NCI-H510A treated with DMSO at 0.1 percent for 48 hours (cell line): Measurements from ENCODE around the gene ANKLE1.
"Not testable (repeated sequence)": the region's sequence is repeated elsewhere in the genome, so short reads cannot be mapped to it uniquely, and the experiment has no call there.

Experiments
- DNase-seq: peaks from one replicate; lab custom pipeline; 2025; lab: John Stamatoyannopoulos, UW

Gene ANKLE1

DNA sequence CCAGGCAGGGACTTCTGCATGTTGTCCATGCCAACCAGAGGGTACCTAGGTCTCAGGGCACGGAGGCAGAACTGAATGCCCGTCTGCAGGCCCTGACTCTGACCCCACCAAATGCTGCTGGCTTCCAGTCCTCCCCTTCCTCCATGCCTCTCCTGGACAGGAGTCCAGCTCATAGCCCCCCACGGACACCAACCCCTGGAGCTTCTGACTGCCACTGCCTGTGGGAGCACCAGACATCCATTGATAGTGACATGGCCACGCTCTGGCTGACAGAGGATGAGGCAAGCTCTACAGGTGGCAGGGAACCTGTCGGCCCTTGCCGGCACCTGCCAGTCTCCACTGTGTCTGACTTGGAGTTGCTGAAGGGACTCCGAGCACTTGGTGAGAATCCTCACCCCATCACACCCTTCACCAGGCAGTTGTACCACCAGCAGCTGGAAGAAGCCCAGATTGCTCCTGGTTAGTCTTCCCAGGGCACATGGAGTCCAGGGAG is 1.8 kb downstream of the ANKLE1 start:
- DNase-seq, result no peak

DNA sequence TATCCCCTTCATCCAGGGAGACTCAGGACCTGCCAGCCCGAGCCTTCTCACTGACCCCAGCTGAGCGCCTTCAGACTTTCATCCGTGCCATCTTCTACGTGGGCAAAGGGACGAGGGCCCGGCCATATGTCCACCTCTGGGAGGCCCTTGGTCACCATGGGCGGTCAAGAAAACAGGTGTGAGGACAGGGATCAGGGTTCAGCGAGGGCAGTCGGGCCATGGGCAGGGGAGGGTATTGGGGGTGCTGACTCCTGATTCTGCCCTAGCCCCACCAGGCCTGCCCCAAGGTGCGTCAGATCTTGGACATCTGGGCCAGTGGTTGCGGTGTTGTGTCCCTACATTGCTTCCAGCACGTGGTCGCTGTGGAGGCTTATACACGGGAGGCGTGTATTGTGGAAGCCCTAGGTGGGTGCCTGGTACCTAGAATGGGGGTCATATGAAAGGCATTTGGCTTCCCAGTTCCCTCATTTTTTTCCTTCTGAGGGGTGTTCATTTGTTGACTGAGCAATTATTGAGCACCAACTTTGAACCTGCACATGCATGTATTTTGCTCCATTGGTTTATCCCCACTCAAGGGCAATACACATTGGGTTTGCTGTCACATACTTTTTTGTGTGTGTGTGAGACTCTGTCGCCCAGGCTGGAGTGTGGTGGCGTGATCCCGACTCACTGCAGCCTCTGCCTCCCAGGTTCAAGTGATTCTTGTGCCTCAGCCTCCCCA is 3.9 kb downstream of the ANKLE1 start:
- DNase-seq, result no peak

DNA sequence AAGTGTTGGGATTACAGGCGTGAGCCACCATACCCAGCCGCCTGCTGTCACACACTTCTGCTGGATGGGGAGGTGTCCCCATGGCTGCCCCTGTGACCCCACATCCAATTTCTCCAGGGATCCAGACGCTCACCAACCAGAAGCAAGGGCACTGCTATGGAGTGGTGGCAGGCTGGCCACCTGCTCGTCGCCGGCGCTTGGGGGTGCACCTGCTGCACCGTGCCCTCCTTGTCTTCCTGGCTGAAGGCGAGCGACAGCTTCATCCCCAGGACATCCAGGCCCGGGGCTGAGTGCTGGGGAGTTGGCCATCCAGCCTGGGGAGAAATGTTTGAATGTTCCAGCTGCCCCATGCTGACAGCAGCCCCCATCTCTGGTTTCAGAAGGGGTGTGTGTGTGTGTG is 4.6 kb downstream of the ANKLE1 start:
- no peak for DNase-seq

DNA sequence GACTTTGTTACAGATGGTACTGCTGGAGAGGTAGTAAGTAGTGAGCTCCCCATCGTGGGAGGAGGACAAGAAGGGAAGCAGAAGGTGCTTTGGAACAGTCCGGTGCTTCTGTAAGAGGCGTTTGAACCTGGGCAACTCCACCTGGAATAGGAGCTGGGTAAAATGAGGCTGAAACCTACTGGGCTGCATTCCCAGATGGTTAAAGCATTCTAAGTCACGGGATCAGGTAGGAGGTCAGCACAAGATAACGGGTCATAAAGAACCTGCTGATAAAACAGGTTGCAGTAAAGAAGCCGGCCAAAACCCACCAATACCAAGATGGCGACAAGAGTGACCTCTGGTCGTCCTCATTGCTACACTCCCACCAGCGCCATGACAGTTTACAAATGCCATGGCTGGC is 5.1 kb downstream of the ANKLE1 start:
- no peak for DNase-seq

DNA sequence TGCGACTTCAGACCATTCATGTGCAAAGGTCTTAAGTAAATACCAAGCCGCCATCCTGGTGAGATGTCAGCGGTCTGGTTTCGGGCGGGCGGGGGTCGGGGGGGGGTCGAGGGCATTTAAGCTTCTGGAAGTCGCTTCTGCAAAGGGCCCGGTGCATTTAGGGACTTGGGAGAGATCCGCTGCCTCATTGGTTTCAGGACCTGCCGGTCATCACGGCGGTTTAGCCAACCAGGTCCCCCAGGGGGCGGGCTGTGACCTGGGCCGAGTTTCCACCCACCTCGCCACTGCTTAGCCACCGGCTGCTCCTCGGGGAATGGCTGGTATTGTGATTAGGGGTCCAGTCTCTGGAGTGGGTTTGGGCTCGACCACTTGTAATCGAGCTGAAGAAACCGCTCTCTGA is 7.8 kb downstream of the ANKLE1 start:
- DNase-seq, result peak; percentile 3

DNA sequence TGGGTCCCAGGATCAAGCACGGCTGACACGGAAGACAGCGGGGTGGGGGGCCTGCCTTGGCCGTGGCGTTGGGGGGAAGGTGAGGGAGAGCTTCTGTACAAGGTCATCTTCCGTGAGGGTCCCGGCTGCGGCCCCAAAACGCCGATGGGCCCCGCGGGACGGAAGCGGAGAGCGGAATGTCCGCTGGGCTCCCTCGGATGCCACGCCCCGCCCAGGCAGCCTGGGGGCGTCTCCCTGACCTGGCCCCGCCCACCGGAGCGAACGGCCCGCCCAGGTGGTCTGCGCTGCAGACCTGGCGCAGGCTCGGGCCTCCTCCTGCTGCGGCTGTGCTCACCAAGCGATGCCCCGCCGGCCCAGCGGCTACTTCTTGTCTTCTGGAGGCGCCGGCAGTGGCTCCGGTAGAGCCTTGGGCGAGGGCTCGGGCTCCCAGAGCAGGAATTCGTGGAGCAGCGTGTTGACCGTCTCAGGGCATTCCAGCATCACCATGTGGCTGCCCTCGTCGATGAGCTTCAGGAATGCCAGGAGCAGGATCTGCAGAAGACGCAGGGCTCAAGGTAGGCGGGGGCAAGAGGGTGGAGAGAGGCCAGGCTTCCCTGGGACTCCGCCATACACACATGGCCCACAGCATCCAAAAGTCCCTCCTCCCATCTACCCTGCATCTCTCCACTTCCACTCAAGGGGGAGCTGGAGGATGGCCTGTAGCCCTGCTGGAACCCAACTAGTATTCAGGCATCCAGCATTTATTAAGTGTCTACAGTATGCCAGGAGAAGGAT is 10.8 kb downstream of the ANKLE1 start:
- DNase-seq, result peak; percentile 8

DNA sequence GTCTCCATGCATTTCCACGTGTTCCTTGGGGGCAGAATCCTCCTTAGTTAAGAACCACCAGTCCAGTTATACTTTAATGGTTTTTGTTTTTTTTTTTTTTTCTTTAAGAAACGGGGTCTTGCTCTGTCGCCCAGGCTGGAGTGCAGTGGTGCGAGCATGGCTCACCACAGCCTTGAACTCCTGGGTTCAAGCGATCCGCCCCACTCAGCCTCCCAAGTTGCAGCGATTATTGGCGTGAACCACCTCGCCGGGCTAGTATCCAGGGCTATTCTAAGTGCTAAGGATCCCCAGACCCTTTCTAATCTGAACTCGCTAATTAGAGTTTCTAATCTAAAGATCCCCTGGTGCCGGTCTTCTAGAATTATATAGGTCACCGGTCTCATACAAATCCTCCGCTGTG is 11.9 kb downstream of the ANKLE1 start:
- no peak for DNase-seq

DNA sequence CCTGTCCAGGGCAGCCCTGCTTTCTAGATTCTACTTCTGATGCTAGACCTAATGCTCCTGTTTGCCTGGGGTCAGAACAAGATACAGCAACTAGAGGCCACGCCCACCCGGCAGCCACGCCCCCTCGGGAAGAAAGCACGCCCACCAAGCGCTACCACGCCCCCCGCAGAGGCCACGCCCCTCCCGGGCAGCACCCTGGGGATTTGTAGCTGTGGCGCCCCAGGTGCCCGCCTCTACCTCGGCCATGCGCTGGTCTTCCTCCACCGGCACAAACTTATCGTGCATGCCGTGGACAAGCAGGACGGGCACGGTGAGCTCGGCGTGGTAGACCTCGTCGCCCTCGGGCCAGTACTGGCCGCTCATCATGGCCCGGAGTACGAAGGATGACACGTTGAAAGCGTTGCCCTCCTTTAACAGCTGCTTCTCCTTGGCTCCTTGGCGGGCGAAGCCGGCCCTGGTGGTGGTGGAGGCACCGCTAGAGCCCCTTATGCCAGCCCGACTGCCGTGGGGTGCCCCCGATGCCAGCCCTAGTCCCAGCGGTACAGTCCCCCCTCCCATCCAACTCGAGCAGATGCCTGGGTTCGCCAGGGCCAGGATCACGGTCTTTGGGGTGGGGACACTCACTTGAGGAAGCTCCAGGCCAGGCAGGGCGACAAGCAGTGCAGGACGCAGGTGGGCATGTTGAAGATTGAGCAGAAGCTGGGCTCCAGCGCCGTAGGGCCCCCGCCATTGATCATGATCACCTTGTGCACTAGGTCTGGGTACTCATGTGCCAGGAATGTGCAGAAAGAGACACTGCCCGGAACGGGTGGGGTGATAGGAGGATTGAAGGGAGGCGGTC is 12.6 kb downstream of the ANKLE1 start:
- no peak for DNase-seq

DNA sequence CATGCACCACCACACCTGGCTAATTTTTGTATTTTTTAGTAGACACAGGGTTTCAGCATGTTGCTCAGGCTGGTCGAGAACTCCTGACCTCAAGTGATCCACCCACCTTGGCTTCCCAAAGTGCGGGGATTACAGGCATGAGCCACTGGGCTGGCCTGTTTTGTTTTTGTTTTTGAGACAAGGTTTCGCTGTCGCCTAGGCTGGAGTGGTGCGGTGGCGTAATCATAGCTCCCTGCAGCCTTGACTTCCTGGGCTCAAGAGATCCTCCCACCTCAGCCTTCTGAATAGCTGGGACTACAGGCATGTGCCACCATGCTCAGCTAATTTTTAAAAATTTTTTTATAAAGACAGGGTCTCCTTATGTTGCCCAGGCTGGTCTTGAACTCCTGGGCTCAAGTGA is 13.8 kb downstream of the ANKLE1 start:
- DNase-seq, result not testable (repeated sequence)

DNA sequence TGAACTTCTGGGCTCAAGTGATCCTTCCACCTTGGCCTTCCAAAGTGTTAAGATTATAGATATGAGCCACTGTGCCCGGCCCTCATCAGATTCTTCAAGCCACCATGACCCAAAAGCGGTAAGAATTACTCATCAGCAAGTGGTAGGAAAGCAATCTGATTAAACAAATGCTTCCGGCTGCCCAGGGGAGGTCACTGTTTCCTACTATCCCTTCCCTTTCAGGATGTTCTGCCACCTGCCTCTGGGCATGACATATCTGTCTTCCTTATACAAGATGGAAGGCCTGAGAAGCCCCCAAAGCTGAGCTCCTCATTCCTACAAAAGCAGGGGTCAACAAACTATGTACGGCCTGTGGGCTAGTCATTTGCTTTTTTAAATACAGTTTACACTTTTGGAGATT is 14.6 kb downstream of the ANKLE1 start:
- no peak for DNase-seq

DNA sequence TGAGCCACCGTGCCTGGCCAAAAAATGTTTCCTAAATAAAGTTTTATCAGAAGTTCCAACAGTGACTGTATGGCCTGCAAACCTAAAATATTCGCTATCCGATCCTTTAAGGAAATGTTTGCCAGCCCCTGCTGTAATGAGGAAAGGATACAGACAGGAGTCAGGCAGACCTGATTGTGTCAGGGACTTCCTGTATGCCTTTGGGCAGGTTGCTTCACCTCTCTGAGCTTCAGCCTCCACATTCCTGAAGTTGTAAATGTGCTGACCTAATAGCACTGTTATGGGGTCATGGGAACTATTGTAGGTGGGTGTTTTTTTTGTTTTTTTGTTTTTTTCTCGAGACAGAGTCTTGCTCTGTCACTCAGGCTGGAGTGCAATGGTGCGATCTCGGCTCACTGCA is 15.3 kb downstream of the ANKLE1 start:
- no peak for DNase-seq

DNA sequence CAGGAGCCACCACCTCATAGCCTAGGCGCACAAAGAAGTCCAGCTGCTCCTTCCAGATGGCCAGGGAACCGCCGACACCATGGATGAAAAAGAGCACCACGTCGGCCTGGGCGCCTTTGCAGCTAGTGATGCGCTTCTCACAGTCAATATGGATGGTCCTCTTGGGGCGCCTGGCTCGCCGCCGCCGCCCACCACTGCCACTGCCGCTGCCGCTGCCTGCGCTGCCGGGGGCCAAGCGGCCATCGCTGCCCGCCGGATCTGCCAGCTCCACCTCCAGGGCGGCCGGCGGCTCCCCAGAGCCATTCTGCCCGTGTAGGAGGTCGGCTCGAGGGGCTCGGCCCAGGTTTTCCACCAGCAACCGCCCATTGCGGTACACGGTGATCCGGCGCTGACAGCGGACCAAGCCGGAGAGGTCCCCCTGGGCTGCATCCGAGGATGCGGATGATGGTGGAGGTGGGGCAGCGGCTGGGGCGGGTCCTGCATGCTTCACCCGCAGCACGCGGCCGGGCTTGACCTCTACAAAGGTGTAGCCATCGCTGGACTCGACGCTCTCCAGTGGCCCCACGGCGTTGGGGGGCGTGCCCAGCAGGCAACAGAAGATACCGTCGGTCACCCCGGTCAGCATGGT is 19.4 kb downstream of the ANKLE1 start:
- no peak for DNase-seq

DNA sequence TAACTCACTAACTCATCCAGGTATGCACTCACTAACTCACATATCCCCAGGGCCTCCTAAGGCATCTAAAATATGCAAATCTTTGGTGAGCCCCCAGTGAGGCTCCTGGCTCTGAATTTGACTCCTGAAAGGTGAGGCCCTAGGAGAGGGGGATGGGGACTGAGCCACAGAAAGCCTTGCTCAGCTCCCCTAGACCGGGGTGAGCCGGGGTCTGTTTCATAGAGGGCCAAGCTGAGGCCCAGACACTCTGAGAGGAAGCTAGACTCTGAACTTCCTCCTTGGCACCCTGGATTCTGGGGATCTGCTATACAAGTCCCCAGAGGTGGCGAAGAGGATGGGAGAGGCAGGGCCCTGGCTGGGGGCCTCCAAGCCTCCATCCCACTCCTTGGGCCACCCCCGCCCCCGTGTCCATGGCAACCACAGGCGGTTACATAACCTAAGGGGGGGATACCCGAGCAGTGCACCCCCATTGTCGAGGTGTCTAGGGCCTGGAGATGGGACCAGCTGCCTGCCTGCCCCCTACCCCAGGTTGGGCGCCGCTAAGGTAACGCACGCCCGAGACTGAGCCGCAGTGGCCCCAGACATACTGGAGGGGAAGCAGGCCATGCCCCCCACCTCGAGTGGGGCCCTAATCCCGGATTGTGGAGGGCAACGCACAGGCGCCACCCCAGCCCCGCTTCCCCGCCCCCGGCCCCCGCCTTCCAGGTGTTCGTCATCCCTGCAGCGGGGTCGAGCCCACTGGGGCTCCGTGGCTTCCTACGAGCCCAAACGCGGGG is 20.9 kb downstream of the ANKLE1 start:
- no peak for DNase-seq

DNA sequence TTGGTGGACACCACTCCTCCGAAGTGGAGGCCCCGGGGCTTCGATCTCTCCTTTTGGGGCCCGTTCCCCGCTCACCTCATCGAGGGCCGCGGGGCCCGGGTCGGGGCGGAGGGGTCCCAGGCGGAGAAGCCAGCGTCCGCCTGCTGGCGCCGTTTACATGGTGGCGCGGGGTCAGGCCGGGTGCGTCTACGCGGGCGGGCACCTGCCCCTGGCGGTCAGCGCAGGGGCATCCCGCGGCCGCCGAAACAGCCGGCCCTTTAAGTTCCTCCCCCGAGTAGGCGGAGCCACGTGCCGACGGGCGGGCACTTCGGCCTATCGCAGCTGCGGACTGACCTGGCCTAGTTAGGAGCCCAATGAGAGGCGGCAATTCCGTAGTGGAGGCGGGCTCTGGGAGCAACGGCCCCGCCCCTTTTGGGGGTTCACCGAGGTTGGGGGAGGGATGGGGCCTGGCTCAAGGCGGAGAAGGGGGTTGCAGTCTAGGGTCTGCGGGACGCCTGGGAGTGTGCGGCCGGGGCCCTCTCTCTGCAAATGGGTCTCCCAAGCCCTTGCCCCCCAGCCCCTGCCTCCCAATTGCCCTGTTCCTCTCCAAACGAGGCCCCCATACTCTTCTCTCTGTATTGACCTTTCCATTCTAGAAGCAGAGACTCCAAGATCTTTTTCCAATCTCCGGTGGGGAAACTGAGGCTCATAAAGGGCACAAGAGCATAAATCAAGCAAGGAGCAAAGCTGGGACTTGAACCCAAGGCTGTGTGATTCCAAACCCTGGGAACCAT is 21.7 kb downstream of the ANKLE1 start, which contains the start of gene ABHD8:
Gene ABHD8 (minus strand): TSS at position 259 of the 773 bp plus-strand sequence. CDS start 1,809 bp downstream, outside the sequence.
- peak; percentile 94 for DNase-seq

DNA sequence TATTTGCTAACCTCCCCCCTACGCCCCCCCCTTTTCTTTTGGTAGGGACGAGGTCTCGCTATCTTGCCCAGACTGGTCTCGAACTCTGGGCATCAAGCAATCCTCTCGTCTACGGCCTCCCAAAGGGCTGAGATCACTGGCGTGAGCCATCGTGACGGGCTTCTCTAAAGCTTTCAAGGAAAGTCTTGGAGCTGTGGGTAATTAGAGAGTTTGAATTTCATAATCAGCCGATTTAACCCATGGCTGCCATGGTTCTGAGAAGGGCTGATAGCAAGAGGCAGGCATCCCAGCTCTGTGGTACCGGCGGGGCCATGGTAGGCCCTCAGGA is 22.2 kb downstream of the ANKLE1 start:
- DNase-seq, result no peak

DNA sequence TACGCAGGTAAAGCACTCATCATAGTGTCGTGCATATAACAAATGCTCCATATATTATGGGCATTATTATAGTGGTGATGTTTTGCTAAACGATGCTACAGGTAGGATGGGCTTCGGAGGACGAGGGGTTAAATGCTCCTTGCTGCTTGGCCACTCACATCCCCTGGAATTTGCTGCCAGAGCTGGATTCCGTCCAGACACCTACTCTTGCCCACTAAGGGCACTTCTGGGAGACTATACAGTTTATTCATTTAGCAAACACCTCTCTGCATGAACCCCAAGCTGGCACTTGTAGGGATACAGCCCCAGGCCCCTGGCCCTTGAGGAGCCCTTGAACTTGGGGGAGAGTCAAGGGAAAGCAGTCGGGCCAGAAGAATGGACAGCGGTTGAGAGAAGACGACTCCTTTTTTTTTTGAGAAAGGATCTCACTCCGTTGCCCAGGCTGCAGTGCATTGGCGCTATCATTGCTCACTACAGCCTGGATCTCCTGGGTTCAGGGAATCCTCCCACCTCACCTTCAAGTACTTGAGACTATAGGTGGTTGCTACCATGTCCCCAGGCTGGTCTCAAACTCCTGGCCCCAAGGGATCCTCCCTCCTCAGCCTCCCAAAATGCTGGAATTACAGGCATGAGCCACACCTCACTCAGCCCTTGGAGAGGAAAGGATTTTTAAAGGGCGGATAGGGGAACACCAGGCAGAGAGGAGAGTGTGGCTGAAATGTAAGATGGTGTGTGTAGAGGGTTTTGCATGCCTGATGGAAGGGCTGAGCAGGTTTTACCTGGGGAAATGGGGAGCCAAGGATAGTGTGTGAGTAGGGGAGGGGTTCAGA is 22.9 kb downstream of the ANKLE1 start:
- no peak for DNase-seq

DNA sequence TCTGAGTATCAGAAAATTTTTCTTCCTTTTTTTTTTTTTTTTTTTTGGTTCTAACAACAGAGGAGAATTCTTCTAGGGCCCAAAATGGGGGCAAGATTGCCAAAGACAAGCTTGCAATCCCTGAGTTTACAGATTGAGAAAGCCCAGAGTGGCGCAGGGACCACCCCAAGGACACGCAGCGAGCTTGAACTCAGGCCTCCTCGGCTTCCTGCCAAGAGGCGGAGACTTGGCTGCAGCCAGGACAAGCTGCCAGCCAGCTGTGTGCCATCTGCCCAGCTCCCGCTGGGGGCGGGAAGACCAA is 23.5 kb downstream of the ANKLE1 start:
- no peak for DNase-seq

DNA sequence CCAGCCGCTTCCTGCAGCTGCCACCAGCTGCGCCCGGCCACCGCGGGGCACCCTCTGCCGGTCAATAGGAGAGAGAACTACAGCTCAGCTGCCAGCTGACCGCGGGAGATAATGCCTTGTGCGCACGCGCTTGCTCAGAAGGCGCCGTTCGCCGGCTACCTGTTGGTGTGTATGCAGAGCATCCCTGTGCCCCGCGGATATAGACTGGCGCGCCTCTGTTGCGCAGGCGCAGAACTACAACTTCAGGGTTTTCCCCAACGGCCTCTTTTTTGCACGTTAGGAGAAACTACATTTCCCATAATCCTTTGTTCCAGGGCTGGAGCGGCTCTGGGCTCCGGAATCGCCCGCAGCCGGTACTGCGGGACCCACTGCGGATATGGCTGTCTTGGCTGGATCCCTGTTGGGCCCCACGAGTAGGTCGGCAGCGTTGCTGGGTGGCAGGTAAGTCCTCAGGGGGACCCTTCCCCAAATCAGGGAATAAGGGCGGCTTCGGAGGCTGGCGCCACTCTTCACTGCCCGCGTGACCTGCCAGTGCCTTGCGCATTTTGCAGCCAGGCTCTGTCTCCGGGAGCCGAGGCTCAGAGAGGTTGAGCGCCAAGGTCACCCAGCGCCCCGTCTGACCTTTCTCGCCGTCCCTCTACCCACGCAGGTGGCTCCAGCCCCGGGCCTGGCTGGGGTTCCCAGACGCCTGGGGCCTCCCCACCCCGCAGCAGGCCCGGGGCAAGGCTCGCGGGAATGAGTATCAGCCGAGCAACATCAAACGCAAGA is 24.0 kb downstream of the ANKLE1 start, which contains the start of gene MRPL34:
Gene MRPL34 (plus strand): TSS at position 356 of the 768 bp plus-strand sequence. CDS start 21 bp downstream, at position 377.
- peak; percentile 99 for DNase-seq

DNA sequence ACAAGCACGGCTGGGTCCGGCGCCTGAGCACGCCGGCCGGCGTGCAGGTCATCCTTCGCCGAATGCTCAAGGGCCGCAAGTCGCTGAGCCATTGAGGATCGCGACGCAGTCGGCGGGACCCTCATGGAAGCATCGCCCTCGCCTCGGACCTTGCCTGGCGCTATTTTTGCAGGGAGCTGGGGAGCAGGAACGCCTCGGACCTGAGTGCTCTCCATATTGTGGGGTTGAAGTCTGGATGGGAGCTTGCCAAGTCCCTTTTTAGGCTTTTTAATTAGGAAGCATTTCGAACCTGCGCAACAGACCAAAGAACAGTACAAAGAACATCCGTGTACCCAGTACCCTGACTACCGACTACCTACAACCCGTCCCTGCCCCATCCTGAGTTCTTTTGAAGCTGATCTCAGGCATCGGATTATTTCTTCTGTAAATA is 24.6 kb downstream of the ANKLE1 start:
- no peak for DNase-seq
